Myocyte (in vitro differentiated cells): ENCODE results near the gene CPXM1. TPM values are rescaled to one million over a fixed set of nuclear protein-coding genes. Genes with fewer than 3 reads are reported as not detected.

Source experiments
- DNase-seq: peaks from one replicate; pipeline ENCODE4 v3.0.0-alpha.2; 2012; ENCODE audit warnings: low read depth
- total RNA-seq: library from RNA; depleted of rRNA; stranded (reverse); fragments of >200 nt; gene quantifications from 2 replicates; pipeline ENCODE4 v1.2.3, GENCODE V29; 2014

The CPXM1 gene
- total RNA-seq, 1 donor from 2014 or later, result not detected

GRCh38 chr20:2804041-2804828 lies 3.8 kb upstream of the CPXM1 start:
- no peak for DNase-seq

GRCh38 chr20:2801286-2801728 lies 880 bp upstream of the CPXM1 start:
- DNase-seq, result no peak

GRCh38 chr20:2799688-2800520 lies 523 bp downstream of the CPXM1 start:
- DNase-seq, result no peak

GRCh38 chr20:2799271-2799670 lies 1.2 kb downstream of the CPXM1 start:
- DNase-seq, result no peak

- no peak for DNase-seq
Observed at GRCh38 chr20:2798814-2799213, 1.6 kb downstream of the CPXM1 start.

GRCh38 chr20:2798095-2798805 lies 2.2 kb downstream of the CPXM1 start:
- no peak for DNase-seq

- no peak for DNase-seq
Observed at GRCh38 chr20:2797136-2797983, 3.1 kb downstream of the CPXM1 start.

- DNase-seq, result no peak
Observed at GRCh38 chr20:2796011-2796660, 4.3 kb downstream of the CPXM1 start.

- DNase-seq, result no peak
Observed at GRCh38 chr20:2795451-2795850, 5.0 kb downstream of the CPXM1 start.

- no peak for DNase-seq
Observed at GRCh38 chr20:2794866-2795447, 5.5 kb downstream of the CPXM1 start.

- no peak for DNase-seq
Observed at GRCh38 chr20:2794202-2794748, 6.2 kb downstream of the CPXM1 start.

- DNase-seq, result no peak
Observed at GRCh38 chr20:2793471-2793870, 7.0 kb downstream of the CPXM1 start.

- DNase-seq, result no peak
Observed at GRCh38 chr20:2783908-2784566, 16.4 kb downstream of the CPXM1 start.

- no peak for DNase-seq
Observed at GRCh38 chr20:2780948-2781347, 19.5 kb downstream of the CPXM1 start.

GRCh38 chr20:2778602-2779321 lies 21.7 kb downstream of the CPXM1 start:
- no peak for DNase-seq

GRCh38 chr20:2775139-2775538 lies 25.3 kb downstream of the CPXM1 start:
- DNase-seq, result no peak

GRCh38 chr20:2773812-2774211 lies 26.6 kb downstream of the CPXM1 start:
- DNase-seq, result no peak

- DNase-seq, result no peak
Observed at GRCh38 chr20:2771631-2772080, 28.8 kb downstream of the CPXM1 start.
